Sigmoid colon (tissue), 4 donors: ENCODE measurements around the gene MPDZ.

Experiments used
- EP300 ChIP-seq, 4 donors: sonication (generic); formaldehyde crosslinking; IDR thresholded peaks; one replicate each; pipeline ENCODE4 v1.6.1; 2017; ENCODE audit warnings: antibody characterized with exemption in 4 of 4
- POLR2A ChIP-seq, 2 donors: fragments of 450-650 bp; IDR thresholded peaks; one replicate each; pipeline ENCODE4 v1.6.1; 2016; ENCODE audit warnings: antibody characterized with exemption in 2 of 2, mild to moderate bottlenecking in 2 of 2, moderate library complexity in 2 of 2
- POLR2AphosphoS5 ChIP-seq, 4 donors: sonication (generic); formaldehyde crosslinking; IDR thresholded peaks; one replicate each; pipeline ENCODE4 v1.6.1; 2017; ENCODE audit warnings: antibody characterized with exemption in 4 of 4
- TF ChIP-seq, protein P1 (sequence below), 4 experiments: fragments of 450-650 bp in 3 of 4; fragments of 200-600 bp in 1 of 4; IDR thresholded peaks; one replicate each; pipeline ENCODE4 v1.5.1; 2016 to 2019; ENCODE audit warnings: antibody characterized with exemption in 4 of 4, mild to moderate bottlenecking in 3 of 4, moderate library complexity in 2 of 4

GRCh38 chr9:13274886-13275641 is 4.4 kb downstream of the MPDZ start:
- TF ChIP-seq, protein P1, sequence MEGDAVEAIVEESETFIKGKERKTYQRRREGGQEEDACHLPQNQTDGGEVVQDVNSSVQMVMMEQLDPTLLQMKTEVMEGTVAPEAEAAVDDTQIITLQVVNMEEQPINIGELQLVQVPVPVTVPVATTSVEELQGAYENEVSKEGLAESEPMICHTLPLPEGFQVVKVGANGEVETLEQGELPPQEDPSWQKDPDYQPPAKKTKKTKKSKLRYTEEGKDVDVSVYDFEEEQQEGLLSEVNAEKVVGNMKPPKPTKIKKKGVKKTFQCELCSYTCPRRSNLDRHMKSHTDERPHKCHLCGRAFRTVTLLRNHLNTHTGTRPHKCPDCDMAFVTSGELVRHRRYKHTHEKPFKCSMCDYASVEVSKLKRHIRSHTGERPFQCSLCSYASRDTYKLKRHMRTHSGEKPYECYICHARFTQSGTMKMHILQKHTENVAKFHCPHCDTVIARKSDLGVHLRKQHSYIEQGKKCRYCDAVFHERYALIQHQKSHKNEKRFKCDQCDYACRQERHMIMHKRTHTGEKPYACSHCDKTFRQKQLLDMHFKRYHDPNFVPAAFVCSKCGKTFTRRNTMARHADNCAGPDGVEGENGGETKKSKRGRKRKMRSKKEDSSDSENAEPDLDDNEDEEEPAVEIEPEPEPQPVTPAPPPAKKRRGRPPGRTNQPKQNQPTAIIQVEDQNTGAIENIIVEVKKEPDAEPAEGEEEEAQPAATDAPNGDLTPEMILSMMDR (IDR thresholded peaks at IDR 0.05) = no peak
- TF ChIP-seq POLR2A (IDR thresholded peaks at IDR 0.05) = no peak
- no peak for TF ChIP-seq POLR2AphosphoS5 (IDR thresholded peaks at IDR 0.05)
- no peak for TF ChIP-seq EP300 (IDR thresholded peaks at IDR 0.05)
